Tibial artery (tissue), 4 donors: Measurements from ENCODE around the gene LMLN.

ENCODE experiments used
- DNase-seq, 2 donors: peaks; one replicate each; pipeline ENCODE4 v3.0.0-alpha.2; 2019
- H3K27ac ChIP-seq, 2 donors: fragments of 200-600 bp; sonication (generic) in 1 of 2; 1 replicate in 1 of 2; 2 replicates in 1 of 2; pipeline ENCODE4 v1.5.1; 2018 to 2019; ENCODE audit warnings: mild to moderate bottlenecking in 1 of 2
- H3K27me3 ChIP-seq, 2 donors: fragments of 200-600 bp; sonication (generic) in 1 of 2; one replicate each; pipeline versions ENCODE4 v1.5.1 to v1.6.0; 2016 to 2019
- H3K36me3 ChIP-seq, 3 donors: fragments of 200-600 bp; sonication (generic) in 2 of 3; one replicate each; pipeline ENCODE4 v1.5.1; 2016 to 2019; ENCODE audit warnings: mild to moderate bottlenecking in 2 of 3
- H3K4me1 ChIP-seq, 4 donors: fragments of 200-600 bp; sonication (generic) in 2 of 4; 1 replicate in 3 of 4; 2 replicates in 1 of 4; pipeline ENCODE4 v1.5.1; 2016 to 2019
- H3K4me3 ChIP-seq, 2 donors: fragments of 200-600 bp; sonication (generic) in 1 of 2; 1 replicate in 1 of 2; 2 replicates in 1 of 2; pipeline ENCODE4 v1.5.1; 2018 to 2019; ENCODE audit warnings: mild to moderate bottlenecking in 2 of 2
- H3K9me3 ChIP-seq, 3 donors: fragments of 200-600 bp; sonication (generic) in 1 of 3; one replicate each; pipeline ENCODE4 v1.5.1; 2016 to 2019
- CTCF ChIP-seq, 2 experiments: fragments of 200-600 bp in 1 of 2; fragments of 450-650 bp in 1 of 2; IDR thresholded peaks; one replicate each; pipeline ENCODE4 v1.5.1; 2017 to 2019; ENCODE audit warnings: antibody characterized with exemption in 2 of 2, mild to moderate bottlenecking in 1 of 2, moderate library complexity in 1 of 2
- intact Hi-C: fragments of 100-400 bp; cut with DNase I; formaldehyde crosslinking; loops from one replicate; pipeline ENCODE4 v1.15.0; 2023; ENCODE audit warnings: low total_unique reads

Gene LMLN

GRCh38 chr3:198065897-198066296 is 105.9 kb downstream of the LMLN start:
- no peak for TF ChIP-seq CTCF (IDR thresholded peaks at IDR 0.05)
- no peak for DNase-seq
- Histone ChIP-seq H3K4me3 (no peak overlapping the region), H3K9me3 (no peaks in the 10 kb centered on the region), H3K4me1 (no peaks in the 10 kb centered on the region), H3K36me3 (no peaks in the 10 kb centered on the region), H3K27me3 (no peaks in the 10 kb centered on the region), H3K27ac (no peak overlapping the region)
- intact Hi-C loops, result no loop called here

GRCh38 chr3:198067416-198067815 is 107.4 kb downstream of the LMLN start:
- Histone ChIP-seq H3K4me1 (no peaks in the 10 kb centered on the region), H3K36me3 (no peaks in the 10 kb centered on the region), H3K9me3 (no peaks in the 10 kb centered on the region), H3K27me3 (peaks cover 0 to 6% of the 10 kb centered on the region in 2 donors), H3K4me3 (no peak overlapping the region), H3K27ac (no peak overlapping the region)
- intact Hi-C loops, result no loop called here
- no peak for DNase-seq
- no peak for TF ChIP-seq CTCF (IDR thresholded peaks at IDR 0.05)

- Histone ChIP-seq H3K4me3 (no peak overlapping the region), H3K4me1 (no peaks in the 10 kb centered on the region), H3K36me3 (no peaks in the 10 kb centered on the region), H3K27me3 (peaks cover 0 to 12% of the 10 kb centered on the region in 2 donors), H3K27ac (no peak overlapping the region), H3K9me3 (no peaks in the 10 kb centered on the region)
- no peak for TF ChIP-seq CTCF (IDR thresholded peaks at IDR 0.05)
- intact Hi-C loops, result no loop called here
- no peak for DNase-seq
Observed at GRCh38 chr3:198070871-198071270, 110.9 kb downstream of the LMLN start.

GRCh38 chr3:198071602-198072287 is 111.7 kb downstream of the LMLN start:
- Histone ChIP-seq H3K27ac (no peak overlapping the region), H3K9me3 (no peaks in the 10 kb centered on the region), H3K36me3 (no peaks in the 10 kb centered on the region), H3K4me3 (no peak overlapping the region), H3K27me3 (peaks cover 0 to 14% of the 10 kb centered on the region in 2 donors), H3K4me1 (no peaks in the 10 kb centered on the region)
- TF ChIP-seq CTCF (IDR thresholded peaks at IDR 0.05), result no peak
- no peak for DNase-seq
- intact Hi-C loops, result no loop called here

GRCh38 chr3:198076722-198077308 is 116.8 kb downstream of the LMLN start:
- peaks cover 0 to 7% (median 6%) of the 10 kb centered on the region in 3 donors for H3K9me3 ChIP-seq
- no peak overlapping the region for H3K4me3 ChIP-seq
- peaks cover 4 to 56% of the 10 kb centered on the region in 2 donors for H3K27me3 ChIP-seq
- peaks cover 5 to 17% (median 15%) of the 10 kb centered on the region in 4 donors for H3K4me1 ChIP-seq
- H3K27ac ChIP-seq, result no peak overlapping the region
- no peak for DNase-seq
- intact Hi-C loops, result no loop called here
- no peak for TF ChIP-seq CTCF (IDR thresholded peaks at IDR 0.05)
- H3K36me3 ChIP-seq, result no peaks in the 10 kb centered on the region
